Right hindlimb (tissue), 1 donor: ENCODE measurements around the gene CX3CL1.
"Not testable (repeated sequence)": the region's sequence is repeated elsewhere in the genome, so short reads cannot be mapped to it uniquely, and the experiment has no call there.

ENCODE experiments used
- DNase-seq: peaks from one replicate; pipeline ENCODE4 v3.0.0-alpha.2; 2018

CX3CL1 gene

GRCh38 chr16:57358086-57358420 lies 14.2 kb upstream of the CX3CL1 start:
- no peak for DNase-seq

GRCh38 chr16:57358527-57359095 lies 13.7 kb upstream of the CX3CL1 start, which contains the start of gene CCL22:
Gene CCL22, plus strand, starts transcription at chr16:57358783. Its CDS starts 34 bp downstream, at chr16:57358817.
- DNase-seq, result no peak

GRCh38 chr16:57360321-57360935 lies 11.9 kb upstream of the CX3CL1 start:
- DNase-seq, result no peak

GRCh38 chr16:57361404-57361803 lies 10.9 kb upstream of the CX3CL1 start:
- no peak for DNase-seq

GRCh38 chr16:57364143-57364542 lies 8.1 kb upstream of the CX3CL1 start:
- no peak for DNase-seq

- DNase-seq, result no peak
These were observed 5.7 kb upstream of the CX3CL1 start for GRCh38 chr16:57366544-57367040.

GRCh38 chr16:57367116-57367752 lies 5.1 kb upstream of the CX3CL1 start:
- DNase-seq, result no peak

- no peak for DNase-seq
These were observed 557 bp upstream of the CX3CL1 start for GRCh38 chr16:57371494-57372371.

- no peak for DNase-seq
These were observed 1.0 kb downstream of the CX3CL1 start for GRCh38 chr16:57373117-57373947.

GRCh38 chr16:57374067-57374534 lies 1.8 kb downstream of the CX3CL1 start:
- no peak for DNase-seq

GRCh38 chr16:57374925-57375465 lies 2.7 kb downstream of the CX3CL1 start:
- DNase-seq, result not testable (repeated sequence)

GRCh38 chr16:57376313-57376818 lies 4.1 kb downstream of the CX3CL1 start:
- no peak for DNase-seq

- no peak for DNase-seq
These were observed 5.0 kb downstream of the CX3CL1 start for GRCh38 chr16:57377080-57377841.

GRCh38 chr16:57379579-57379978 lies 7.3 kb downstream of the CX3CL1 start:
- DNase-seq, result no peak

- DNase-seq, result no peak
These were observed 8.6 kb downstream of the CX3CL1 start for GRCh38 chr16:57380671-57381462.

GRCh38 chr16:57381791-57382534 lies 9.7 kb downstream of the CX3CL1 start:
- DNase-seq, result no peak

GRCh38 chr16:57382535-57383275 lies 10.4 kb downstream of the CX3CL1 start:
- no peak for DNase-seq
